Right lobe of liver (tissue), 6 donors: ENCODE results near the gene NHSL2. TPM values are rescaled to one million over a fixed set of nuclear protein-coding genes. Genes with fewer than 3 reads are reported as not detected.

Experiments
- ATAC-seq, 4 donors: fragments of 200-7000 bp; cut with Tn5 transposase; one replicate each; pipeline ENCODE4 v1.9.1; 2020; ENCODE audit warnings: mild to moderate bottlenecking in 4 of 4, moderate library complexity in 4 of 4
- DNase-seq, 3 donors: peaks; one replicate each; pipeline ENCODE4 v3.0.0-alpha.2; 2020
- H3K27ac ChIP-seq, 3 donors: fragments of 200-600 bp; one replicate each; pipeline ENCODE4 v1.8.0; 2022
- H3K27me3 ChIP-seq, 2 donors: fragments of 200-600 bp; one replicate each; pipeline ENCODE4 v1.8.0; 2022
- H3K36me3 ChIP-seq, 4 donors: fragments of 200-600 bp; sonication (generic) in 1 of 4; one replicate each; pipeline versions ENCODE4 v1.5.1 to v1.8.0; 2017 to 2022; ENCODE audit warnings: control low read depth in 1 of 4
- H3K4me1 ChIP-seq, 4 donors: fragments of 200-600 bp; sonication (generic) in 1 of 4; one replicate each; pipeline versions ENCODE4 v1.5.1 to v1.8.0; 2017 to 2022; ENCODE audit warnings: control low read depth in 1 of 4
- H3K4me3 ChIP-seq, 3 donors: fragments of 200-600 bp; one replicate each; pipeline ENCODE4 v1.8.0; 2022
- H3K9me3 ChIP-seq, 4 donors: fragments of 200-600 bp; sonication (generic) in 1 of 4; one replicate each; pipeline versions ENCODE4 v1.5.1 to v1.8.0; 2017 to 2022; ENCODE audit warnings: control low read depth in 1 of 4
- CTCF ChIP-seq, 4 donors: fragments of 200-600 bp in 3 of 4; fragments of 450-650 bp in 1 of 4; IDR thresholded peaks; one replicate each; pipeline versions ENCODE4 v1.5.1 to v1.8.0; 2016 to 2022; ENCODE audit warnings: antibody characterized with exemption in 4 of 4, mild to moderate bottlenecking in 2 of 4
- POLR2A ChIP-seq: fragments of 450-650 bp; IDR thresholded peaks from one replicate; pipeline ENCODE4 v1.6.1; 2017; ENCODE audit warnings: antibody characterized with exemption, mild to moderate bottlenecking
- WGBS: methylation state at CpG from one replicate; pipeline ENCODE4 v1.1.6; 2018; ENCODE audit warnings: low coverage, low lambda C conversion rate; ENCODE audit not compliant: insufficient coverage; ENCODE audit errors: missing lambda C conversion rate; 5-methylcytosine and 5-hydroxymethylcytosine counted together
- intact Hi-C, 2 donors: fragments of 100-400 bp; cut with DNase I; formaldehyde crosslinking; loops; one replicate each; pipeline versions ENCODE4 v1.11.2 to v1.14.1; 2022
- total RNA-seq, 6 experiments: library from RNA; depleted of rRNA in 2 of 6; stranded (reverse); fragments of >200 nt in 2 of 6; fragmentation: NEBNext Ultra II Directional in 3 of 6; extraction: Animal tissue kit (Norgen Biotek cat#: 25700) in 3 of 6; gene quantifications; one replicate each; pipeline versions ENCODE4 v1.1.0 to v1.2.4, GENCODE V29; 2016 to 2023
- donor health status: DM: no; HTN: yes; CAD: no.
- donor health status: DM: no; HTN: no; CAD: no.
- donor health status: DM: no; HTN: no; CAD: no.
- donor health status: DM: no; HTN: yes; CAD: no.
- donor health status: DM: no; HTN: yes; CAD: no.

Gene NHSL2
- total RNA-seq, 6 experiments from 2014 or later = 0.81 to 2.1 (median 1.3) TPM

- H3K27ac ChIP-seq = no peak overlapping the region
- no peak for TF ChIP-seq CTCF (IDR thresholded peaks at IDR 0.05)
- TF ChIP-seq POLR2A = no peak
- H3K4me3 ChIP-seq = no peak overlapping the region
- H3K27me3 ChIP-seq = no peaks in the 10 kb centered on the region
- no peaks in the 10 kb centered on the region for H3K36me3 ChIP-seq
- 71% methylated on average over 7 of the region's 7 CpGs for WGBS
- DNase-seq = no peak
- no peak for ATAC-seq
- intact Hi-C loops = no loop called here
- H3K9me3 ChIP-seq = no peaks in the 10 kb centered on the region
- H3K4me1 ChIP-seq = no peaks in the 10 kb centered on the region
These were observed 170.2 kb downstream of the NHSL2 start for GRCh38 chrX:72080800-72081199.

DNA sequence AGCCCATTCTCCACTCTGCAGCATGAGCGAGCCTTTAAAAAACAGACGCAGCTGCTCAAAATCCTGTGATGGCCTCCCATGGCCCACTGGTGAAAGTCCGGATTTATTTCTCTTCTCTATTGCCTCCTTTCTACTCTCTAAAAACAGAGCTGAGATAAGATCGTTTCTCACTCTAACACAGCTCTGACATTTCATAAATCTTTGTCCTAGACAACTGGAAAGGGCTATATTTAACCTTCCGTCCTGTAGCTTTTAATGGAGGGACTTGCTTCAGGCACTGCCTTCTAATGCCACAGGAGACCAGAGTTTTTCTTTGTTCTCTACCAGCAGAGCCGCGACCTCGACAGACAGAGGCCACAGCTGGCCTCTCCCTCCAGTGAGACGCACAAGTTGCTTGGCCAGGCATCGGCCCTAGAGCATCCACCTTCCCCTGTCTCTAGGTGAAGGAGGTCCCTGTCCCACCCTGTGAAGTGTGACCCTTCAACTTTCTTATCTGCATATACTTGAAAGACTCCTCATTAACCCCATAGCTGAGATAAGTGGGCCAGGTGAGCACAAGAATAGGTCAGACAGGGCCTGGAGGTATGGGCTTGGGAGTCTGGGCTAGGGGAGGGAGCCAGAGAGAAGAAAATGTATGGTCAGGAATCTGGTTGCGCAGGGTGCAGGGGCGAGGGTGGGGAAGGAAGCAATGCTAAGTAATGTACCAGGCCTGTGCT, 171.1 kb downstream of the NHSL2 start:
- intact Hi-C loops = no loop called here
- Histone ChIP-seq H3K4me1 (no peaks in the 10 kb centered on the region), H3K9me3 (no peaks in the 10 kb centered on the region), H3K27ac (no peak overlapping the region), H3K27me3 (no peaks in the 10 kb centered on the region), H3K4me3 (no peak overlapping the region), H3K36me3 (no peaks in the 10 kb centered on the region)
- 67% methylated on average over 11 of the region's 12 CpGs for WGBS
- DNase-seq = no peak
- TF ChIP-seq POLR2A (no peak), CTCF (IDR thresholded peaks at IDR 0.05) (no peak)
- ATAC-seq = no peak

DNA sequence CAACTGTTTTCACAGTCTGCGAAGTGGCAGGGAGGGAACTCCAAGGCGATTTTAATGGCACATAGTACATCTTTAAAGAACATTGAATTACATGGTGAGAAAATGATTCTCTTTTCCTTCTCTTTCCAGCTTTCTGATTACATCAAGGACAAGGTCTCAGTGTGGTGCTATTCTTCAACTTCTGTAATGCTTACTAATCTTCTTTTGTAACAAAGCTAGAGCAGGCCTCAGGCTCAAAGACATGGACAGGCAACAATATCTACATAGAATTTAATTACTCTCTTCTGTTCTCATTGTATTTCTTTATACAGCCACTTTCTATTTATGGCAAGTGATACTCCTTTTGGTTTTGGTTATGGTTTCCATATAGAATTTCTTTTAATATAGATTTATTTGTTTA, 172.6 kb downstream of the NHSL2 start:
- Histone ChIP-seq H3K27ac (no peak overlapping the region), H3K4me1 (no peaks in the 10 kb centered on the region), H3K9me3 (no peaks in the 10 kb centered on the region), H3K27me3 (no peaks in the 10 kb centered on the region), H3K36me3 (no peaks in the 10 kb centered on the region), H3K4me3 (no peak overlapping the region)
- TF ChIP-seq POLR2A (no peak), CTCF (IDR thresholded peaks at IDR 0.05) (no peak)
- intact Hi-C loops = no loop called here
- 81% methylated on average over 2 of the region's 2 CpGs for WGBS
- no peak for ATAC-seq
- DNase-seq = no peak

DNA sequence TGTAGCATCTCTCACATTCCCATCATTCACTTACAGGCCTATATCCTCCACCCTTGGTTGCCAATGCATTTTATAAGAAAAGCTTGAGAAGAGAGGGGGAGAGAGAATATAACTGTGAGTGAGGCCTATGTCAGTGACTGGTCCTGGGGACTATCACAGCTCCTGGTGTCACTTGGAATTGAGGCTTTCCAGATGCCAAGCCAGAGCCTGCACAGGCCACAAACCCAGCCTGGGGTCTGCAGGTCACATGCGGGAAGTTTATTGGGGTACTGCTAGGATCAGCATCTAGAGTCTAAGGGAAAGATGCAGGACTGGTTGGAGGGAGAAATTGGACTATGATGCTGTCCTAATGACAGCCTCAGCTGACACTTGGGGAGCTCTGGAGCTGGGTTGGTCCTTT, 173.5 kb downstream of the NHSL2 start:
- Histone ChIP-seq H3K27ac (no peak overlapping the region), H3K36me3 (no peaks in the 10 kb centered on the region), H3K27me3 (no peaks in the 10 kb centered on the region), H3K9me3 (no peaks in the 10 kb centered on the region), H3K4me1 (no peaks in the 10 kb centered on the region), H3K4me3 (no peak overlapping the region)
- DNase-seq = no peak
- TF ChIP-seq POLR2A (no peak), CTCF (IDR thresholded peaks at IDR 0.05) (no peak)
- no peak for ATAC-seq
- WGBS = no CpG with 5 or more reads among the region's 1 CpG
- intact Hi-C loops = no loop called here
